K562 (cell line): ENCODE measurements around the gene GGA3. TPM values are rescaled to one million over a fixed set of nuclear protein-coding genes. Genes with fewer than 3 reads are reported as not detected.
A peak's percentile ranks its signal among the peaks of the same experiment; 100 is the strongest.

Experiments
- ATAC-seq: fragments of 200-7000 bp; cut with Tn5 transposase; 3 replicates; pipeline ENCODE4 v1.9.1; 2020; ENCODE audit warnings: moderate library complexity
- BruUV-seq: library from RNA; stranded (reverse); fragments of 400-500 nt; replicated peaks from 2 replicates; lab custom pipeline; 2021; lab: Mats Ljungman, UMichigan
- CTCF ChIA-PET: fragments of 300-600 bp; formaldehyde crosslinking; extraction: SDS; loops from one replicate; lab custom pipeline; 2021; ENCODE audit warnings: low intra/inter-chr PET ratio; lab: Yijun Ruan, JAX
- POLR2A ChIA-PET: fragments of 300-600, 350-650 bp; sonication (Branson Sonifier 250); formaldehyde crosslinking; extraction: SDS; loops from one replicate; lab custom pipeline; 2021; ENCODE audit warnings: antibody characterized with exemption, inconsistent platforms; lab: Yijun Ruan, JAX
- DNase-seq, 4 experiments: peaks; one replicate each; pipeline versions ENCODE4 v3.0.0 to v3.0.0-alpha.2; 2011 to 2018; ENCODE audit warnings: low spot score in 3 of 4, mixed read lengths in 3 of 4; ENCODE audit errors: extremely low read depth in 1 of 4
- FAIRE-seq: peaks from 2 replicates; lab custom pipeline; 2011; peaks lifted over from hg19 to GRCh38; lab: Jason Lieb, UNC
- H2AFZ ChIP-seq: 2 replicates; pipeline ENCODE4 v1.6.0; 2011; ENCODE audit warnings: low read depth, low read length, control low read depth, inconsistent platforms
- H3K27ac ChIP-seq: fragments of 200-600 bp; 3 replicates; pipeline ENCODE4 v1.8.0; 2011; ENCODE audit warnings: low read depth, mild to moderate bottlenecking, control low read depth, inconsistent platforms, low read length, moderate library complexity, mixed read lengths; ENCODE audit errors: extremely low read depth
- H3K27me3 ChIP-seq, 2 experiments: fragments of 300-600 bp in 1 of 2; 2 replicates in 1 of 2; 3 replicates in 1 of 2; pipeline versions ENCODE4 v1.6.0 to v1.8.0; 2011; ENCODE audit warnings: inconsistent platforms in 2 of 2, low read length in 2 of 2, mild to moderate bottlenecking in 1 of 2, mixed read lengths in 1 of 2, moderate library complexity in 1 of 2; ENCODE audit not compliant: control insufficient read depth in 2 of 2, insufficient read depth in 2 of 2
- H3K36me3 ChIP-seq: fragments of 300-600 bp; 3 replicates; pipeline ENCODE4 v1.8.0; 2011; ENCODE audit warnings: mild to moderate bottlenecking, low read length, inconsistent platforms; ENCODE audit not compliant: control insufficient read depth, insufficient read depth
- H3K4me1 ChIP-seq, 2 experiments: fragments of 200-600 bp in 1 of 2; replicated peaks in 1 of 2; 2 replicates in 1 of 2; 3 replicates in 1 of 2; pipeline versions ENCODE4 v1.5.1 to v1.8.0; 2011; ENCODE audit warnings: inconsistent platforms in 2 of 2, low read length in 2 of 2, mild to moderate bottlenecking in 1 of 2, mixed read lengths in 1 of 2, moderate library complexity in 1 of 2; ENCODE audit not compliant: control insufficient read depth in 2 of 2, insufficient read depth in 2 of 2
- H3K4me2 ChIP-seq: 2 replicates; pipeline ENCODE4 v1.6.1; 2011; ENCODE audit warnings: low read length, control low read depth, inconsistent platforms, mixed read lengths; ENCODE audit not compliant: insufficient read depth
- H3K4me3 ChIP-seq: fragments of 200-600 bp; sonication (generic), shearing (Covaris generic); 2 replicates; pipeline ENCODE4 v1.5.1; 2016; ENCODE audit warnings: control low read depth, inconsistent platforms
- H3K79me2 ChIP-seq: fragments of 200-600 bp; 3 replicates; pipeline ENCODE4 v1.8.0; 2011; ENCODE audit warnings: low read length, inconsistent platforms; ENCODE audit not compliant: control insufficient read depth, insufficient read depth
- H3K9ac ChIP-seq, 2 experiments: 2 replicates each; pipeline versions ENCODE4 v1.6.0 to v1.6.1; 2011; ENCODE audit warnings: low read depth in 2 of 2, low read length in 2 of 2, control low read depth in 1 of 2, inconsistent platforms in 1 of 2, mild to moderate bottlenecking in 1 of 2, mixed read lengths in 1 of 2; ENCODE audit not compliant: insufficient read depth in 1 of 2
- H3K9me1 ChIP-seq: one replicate; pipeline ENCODE4 v1.6.0; 2011; ENCODE audit warnings: inconsistent platforms, mild to moderate bottlenecking, low read length, moderate library complexity; ENCODE audit not compliant: control insufficient read depth, insufficient read depth
- H3K9me3 ChIP-seq: replicated peaks from 2 replicates; pipeline ENCODE4 v1.5.1; 2011; ENCODE audit warnings: low read depth, low read length, inconsistent platforms; ENCODE audit not compliant: control insufficient read depth, insufficient read depth
- H4K20me1 ChIP-seq: replicated peaks from 2 replicates; pipeline ENCODE4 v1.6.1; 2011; ENCODE audit warnings: low read length, inconsistent platforms, mixed read lengths; ENCODE audit not compliant: control insufficient read depth, insufficient read depth
- USF1 ChIP-seq: sonication (generic); formaldehyde crosslinking; IDR thresholded peaks from 2 replicates; pipeline ENCODE4 v1.9.0; 2022; ENCODE audit warnings: mild to moderate bottlenecking, missing genetic modification reagents
- WGBS: fragments of 100-300 bp; shearing (Covaris generic); methylation state at CpG from one replicate; pipeline ENCODE4 v1.1.6; 2016; ENCODE audit warnings: low coverage, mixed read lengths; ENCODE audit not compliant: insufficient coverage; ENCODE audit errors: missing lambda C conversion rate; 5-methylcytosine and 5-hydroxymethylcytosine counted together
- in situ Hi-C: fragments of 300-500 bp; cut with MboI; formaldehyde crosslinking; loops from 4 replicates; pipeline ENCODE4 v1.15.0; 2018; ENCODE audit warnings: inconsistent platforms, mixed read lengths
- intact Hi-C: fragments of 100-400 bp; cut with micrococcal nuclease; formaldehyde crosslinking; loops from 2 replicates; pipeline ENCODE4 v1.14.2; 2022
- polyA plus RNA-seq, 8 experiments: library from polyadenylated mRNA; depleted of rRNA in 4 of 8; stranded (reverse) in 5 of 8; unstranded in 3 of 8; fragments of >200 nt; fragmentation: Nextera tagmentation in 2 of 8; fragmentation: Illumina TruSeq in 1 of 8; extraction: Ambion mirVana in 2 of 8; extraction: Trizol in 1 of 8; gene quantifications; 2 replicates each; pipeline versions ENCODE4 v1.2.1 to v1.2.3, GENCODE V29; 2011 to 2014; ENCODE audit warnings: inconsistent platforms in 1 of 8, missing spikeins in 1 of 8
- total RNA-seq, 7 experiments: library from RNA; depleted of rRNA in 6 of 7; stranded (reverse); fragments of >200 nt in 6 of 7; fragmentation: Illumina TruSeq in 2 of 7; extraction: Trizol in 2 of 7; gene quantifications; 2 replicates each; pipeline versions ENCODE4 v1.2.1 to v1.2.3, GENCODE V29; 2011 to 2021; ENCODE audit warnings: low replicate concordance in 1 of 7
- TF ChIP-seq, protein P1 (sequence below), 3 experiments: IDR thresholded peaks in 2 of 3; conservative IDR thresholded peaks in 1 of 3; 2 replicates each; pipeline ENCODE4 v1.5.1; 2011 to 2012; ENCODE audit warnings: low read length in 3 of 3, mild to moderate bottlenecking in 3 of 3, control low read depth in 2 of 3, improper control_type of control experiment in 1 of 3, inconsistent platforms in 1 of 3, low read depth in 1 of 3, mixed read lengths in 1 of 3, moderate library complexity in 1 of 3; ENCODE audit not compliant: insufficient read depth in 2 of 3
- TF ChIP-seq, protein P2 (sequence below): fragments of 250-450 bp; sonication (Bioruptor Pico); IDR thresholded peaks from 2 replicates; pipeline ENCODE4 v1.4.0; 2020

Gene GGA3
- total and polyA plus RNA-seq, 9 of the 15 experiments (the other 6 are each of a cell fraction or from before 2014, with no cell fraction given): 5.7 to 64.9 (median 25.4) TPM

DNA sequence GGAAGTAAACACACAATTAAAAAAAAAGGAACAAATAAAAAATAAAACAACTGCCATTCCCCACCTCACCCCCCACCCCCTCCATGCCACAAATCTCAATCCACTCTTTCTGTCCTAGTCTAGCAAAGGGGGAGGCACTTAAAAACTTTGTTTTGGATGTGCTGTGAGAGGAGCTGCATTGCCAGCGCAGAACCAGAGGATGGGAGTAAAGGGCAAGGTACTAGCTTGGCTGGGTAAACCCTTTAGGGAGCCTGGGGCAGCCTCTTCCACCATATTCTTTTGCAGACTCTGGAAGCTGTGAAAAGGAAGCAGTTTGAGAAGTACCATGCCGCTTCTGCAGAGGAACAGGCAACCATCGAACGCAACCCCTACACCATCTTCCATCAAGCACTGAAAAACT, 1.6 kb upstream of the GGA3 start:
- 98% methylated on average over 4 of the region's 4 CpGs for WGBS
- intact Hi-C loops: no loop called here
- ChIA-PET POLR2A (interaction anchor here (0.5 to 6.3 kb wide), 13 partner anchors 8 to 163 kb away, joined by 3 to 85 read pairs (median 5); partner anchors contain the start of genes JPT1, MIF4GD and SLC25A19), CTCF (no interaction called here)
- Histone ChIP-seq H2AFZ (no peak overlapping the region), H3K9me1 (no peaks in the 10 kb centered on the region), H3K4me2 (peak overlapping the region; percentile 100; the same call in 1 of the 2 replicates), H3K27ac (no peak overlapping the region; the same call in 2 of the 3 replicates), H3K4me3 (peak overlapping the region; percentile 91), H4K20me1 (no peaks in the 10 kb centered on the region), H3K36me3 (peaks cover 58% of the 10 kb centered on the region; the same call in 2 of the 3 replicates), H3K9ac (peak overlapping the region in 1 of 2 experiments; percentile 94; a peak in 1 of 4 replicates), H3K9me3 (no peaks in the 10 kb centered on the region), H3K79me2 (peaks cover 56% of the 10 kb centered on the region), H3K4me1 (peaks cover 31 to 38% of the 10 kb centered on the region in 2 experiments; a peak in 4 of 5 replicates), H3K27me3 (no peaks in the 10 kb centered on the region)
- TF ChIP-seq USF1 (CRISPR knock-in tag): no peak
- TF ChIP-seq, protein P1, sequence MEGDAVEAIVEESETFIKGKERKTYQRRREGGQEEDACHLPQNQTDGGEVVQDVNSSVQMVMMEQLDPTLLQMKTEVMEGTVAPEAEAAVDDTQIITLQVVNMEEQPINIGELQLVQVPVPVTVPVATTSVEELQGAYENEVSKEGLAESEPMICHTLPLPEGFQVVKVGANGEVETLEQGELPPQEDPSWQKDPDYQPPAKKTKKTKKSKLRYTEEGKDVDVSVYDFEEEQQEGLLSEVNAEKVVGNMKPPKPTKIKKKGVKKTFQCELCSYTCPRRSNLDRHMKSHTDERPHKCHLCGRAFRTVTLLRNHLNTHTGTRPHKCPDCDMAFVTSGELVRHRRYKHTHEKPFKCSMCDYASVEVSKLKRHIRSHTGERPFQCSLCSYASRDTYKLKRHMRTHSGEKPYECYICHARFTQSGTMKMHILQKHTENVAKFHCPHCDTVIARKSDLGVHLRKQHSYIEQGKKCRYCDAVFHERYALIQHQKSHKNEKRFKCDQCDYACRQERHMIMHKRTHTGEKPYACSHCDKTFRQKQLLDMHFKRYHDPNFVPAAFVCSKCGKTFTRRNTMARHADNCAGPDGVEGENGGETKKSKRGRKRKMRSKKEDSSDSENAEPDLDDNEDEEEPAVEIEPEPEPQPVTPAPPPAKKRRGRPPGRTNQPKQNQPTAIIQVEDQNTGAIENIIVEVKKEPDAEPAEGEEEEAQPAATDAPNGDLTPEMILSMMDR (IDR thresholded peaks at IDR 0.05 in 2 of 3, conservative IDR thresholded peaks at IDR 0.05 in 1 of 3; ENCODE audit: insufficient read depth in 2 of 3, low read depth in 1 of 3, low read length in 3 of 3): 0 out of 6 replicates have a peak, but pooled peaks of 1 of the 3 experiments have one; percentile 14
- TF ChIP-seq, protein P2, sequence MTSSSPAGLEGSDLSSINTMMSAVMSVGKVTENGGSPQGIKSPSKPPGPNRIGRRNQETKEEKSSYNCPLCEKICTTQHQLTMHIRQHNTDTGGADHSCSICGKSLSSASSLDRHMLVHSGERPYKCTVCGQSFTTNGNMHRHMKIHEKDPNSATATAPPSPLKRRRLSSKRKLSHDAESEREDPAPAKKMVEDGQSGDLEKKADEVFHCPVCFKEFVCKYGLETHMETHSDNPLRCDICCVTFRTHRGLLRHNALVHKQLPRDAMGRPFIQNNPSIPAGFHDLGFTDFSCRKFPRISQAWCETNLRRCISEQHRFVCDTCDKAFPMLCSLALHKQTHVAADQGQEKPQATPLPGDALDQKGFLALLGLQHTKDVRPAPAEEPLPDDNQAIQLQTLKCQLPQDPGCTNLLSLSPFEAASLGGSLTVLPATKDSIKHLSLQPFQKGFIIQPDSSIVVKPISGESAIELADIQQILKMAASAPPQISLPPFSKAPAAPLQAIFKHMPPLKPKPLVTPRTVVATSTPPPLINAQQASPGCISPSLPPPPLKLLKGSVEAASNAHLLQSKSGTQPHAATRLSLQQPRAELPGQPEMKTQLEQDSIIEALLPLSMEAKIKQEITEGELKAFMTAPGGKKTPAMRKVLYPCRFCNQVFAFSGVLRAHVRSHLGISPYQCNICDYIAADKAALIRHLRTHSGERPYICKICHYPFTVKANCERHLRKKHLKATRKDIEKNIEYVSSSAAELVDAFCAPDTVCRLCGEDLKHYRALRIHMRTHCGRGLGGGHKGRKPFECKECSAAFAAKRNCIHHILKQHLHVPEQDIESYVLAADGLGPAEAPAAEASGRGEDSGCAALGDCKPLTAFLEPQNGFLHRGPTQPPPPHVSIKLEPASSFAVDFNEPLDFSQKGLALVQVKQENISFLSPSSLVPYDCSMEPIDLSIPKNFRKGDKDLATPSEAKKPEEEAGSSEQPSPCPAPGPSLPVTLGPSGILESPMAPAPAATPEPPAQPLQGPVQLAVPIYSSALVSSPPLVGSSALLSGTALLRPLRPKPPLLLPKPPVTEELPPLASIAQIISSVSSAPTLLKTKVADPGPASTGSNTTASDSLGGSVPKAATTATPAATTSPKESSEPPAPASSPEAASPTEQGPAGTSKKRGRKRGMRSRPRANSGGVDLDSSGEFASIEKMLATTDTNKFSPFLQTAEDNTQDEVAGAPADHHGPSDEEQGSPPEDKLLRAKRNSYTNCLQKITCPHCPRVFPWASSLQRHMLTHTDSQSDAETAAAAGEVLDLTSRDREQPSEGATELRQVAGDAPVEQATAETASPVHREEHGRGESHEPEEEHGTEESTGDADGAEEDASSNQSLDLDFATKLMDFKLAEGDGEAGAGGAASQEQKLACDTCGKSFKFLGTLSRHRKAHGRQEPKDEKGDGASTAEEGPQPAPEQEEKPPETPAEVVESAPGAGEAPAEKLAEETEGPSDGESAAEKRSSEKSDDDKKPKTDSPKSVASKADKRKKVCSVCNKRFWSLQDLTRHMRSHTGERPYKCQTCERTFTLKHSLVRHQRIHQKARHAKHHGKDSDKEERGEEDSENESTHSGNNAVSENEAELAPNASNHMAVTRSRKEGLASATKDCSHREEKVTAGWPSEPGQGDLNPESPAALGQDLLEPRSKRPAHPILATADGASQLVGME (CRISPR knock-in tag): no peak
- FAIRE-seq (no peak), DNase-seq (no peak), ATAC-seq (no peak)
- BruUV-seq: no TSS peak
- in situ Hi-C loops: loop anchor here (10.0 kb wide), 1 partner anchor 152 kb away; no protein-coding TSS in a partner anchor
